Uterus (tissue), 2 donors: ENCODE results near the gene KAT2A.

Experiments used
- CTCF ChIP-seq, 4 experiments: fragments of 200-600 bp in 2 of 4; fragments of 450-650 bp in 2 of 4; sonication (generic) in 2 of 4; IDR thresholded peaks; one replicate each; pipeline ENCODE4 v1.5.1; 2016 to 2019; ENCODE audit warnings: antibody characterized with exemption in 4 of 4, mild to moderate bottlenecking in 2 of 4, moderate library complexity in 1 of 4
- POLR2A ChIP-seq, 2 donors: fragments of 450-650 bp; IDR thresholded peaks; one replicate each; pipeline ENCODE4 v1.6.1; 2016; ENCODE audit warnings: antibody characterized with exemption in 2 of 2, mild to moderate bottlenecking in 1 of 2, moderate library complexity in 1 of 2

- TF ChIP-seq POLR2A (IDR thresholded peaks at IDR 0.05) (no peak), CTCF (IDR thresholded peaks at IDR 0.05) (no peak)
Observed at GRCh38 chr17:42142371-42142896, 21.3 kb upstream of the KAT2A start.
